K562 (cell line): ENCODE results near the gene SPATC1L. TPM values are rescaled to one million over a fixed set of nuclear protein-coding genes. Genes with fewer than 3 reads are reported as not detected.

Experiments used
- BCOR ChIP-seq: fragments of 450-650 bp; IDR thresholded peaks from 2 replicates; pipeline ENCODE4 v1.6.1; 2016
- BMI1 ChIP-seq: fragments of 150-350 bp; IDR thresholded peaks from 2 replicates; pipeline ENCODE4 v1.6.1; 2014; ENCODE audit warnings: low read length
- EGR1 ChIP-seq: fragments of 450-650 bp; conservative IDR thresholded peaks from 2 replicates; pipeline ENCODE4 v1.6.1; 2017; ENCODE audit warnings: mild to moderate bottlenecking
- FOXP1 ChIP-seq: sonication (generic); formaldehyde crosslinking; IDR thresholded peaks from 2 replicates; pipeline ENCODE4 v1.8.0; 2022; ENCODE audit warnings: mild to moderate bottlenecking, missing genetic modification reagents
- HOXB6 ChIP-seq: fragments of 250-450 bp; sonication (Bioruptor Pico); IDR thresholded peaks from 2 replicates; pipeline ENCODE4 v1.5.1; 2022; ENCODE audit warnings: mild to moderate bottlenecking, borderline replicate concordance
- MAFF ChIP-seq: IDR thresholded peaks from 2 replicates; pipeline ENCODE4 v1.6.1; 2012; ENCODE audit warnings: low read length, improper control_type of control experiment
- SMARCB1 ChIP-seq: IDR thresholded peaks from 2 replicates; pipeline ENCODE4 v1.6.1; 2011; ENCODE audit warnings: improper control_type of control experiment, low read depth; ENCODE audit not compliant: insufficient read length
- SRF ChIP-seq, 2 experiments: fragments of 250-450, 450-650 bp in 1 of 2; sonication (Bioruptor Pico) in 1 of 2; sonication (generic) in 1 of 2; formaldehyde crosslinking; IDR thresholded peaks; 2 replicates each; pipeline versions ENCODE4 v1.5.0 to v1.5.1; 2020 to 2022; ENCODE audit warnings: mild to moderate bottlenecking in 1 of 2, missing genetic modification reagents in 1 of 2
- ZKSCAN1 ChIP-seq: fragments of 150-350 bp; IDR thresholded peaks from 2 replicates; pipeline ENCODE4 v1.6.1; 2016; ENCODE audit warnings: low read depth, low read length
- ZNF23 ChIP-seq: fragments of 250-450 bp; sonication (Bioruptor Pico); IDR thresholded peaks from 2 replicates; pipeline ENCODE4 v1.4.0; 2020; ENCODE audit warnings: mild to moderate bottlenecking
- ZNF3 ChIP-seq: fragments of 250-450 bp; sonication (Bioruptor Pico); IDR thresholded peaks from 2 replicates; pipeline ENCODE4 v1.5.0; 2021; ENCODE audit warnings: mild to moderate bottlenecking, moderate library complexity
- polyA plus RNA-seq, 8 experiments: library from polyadenylated mRNA; depleted of rRNA in 4 of 8; stranded (reverse) in 5 of 8; unstranded in 3 of 8; fragments of >200 nt; fragmentation: Nextera tagmentation in 2 of 8; fragmentation: Illumina TruSeq in 1 of 8; extraction: Ambion mirVana in 2 of 8; extraction: Trizol in 1 of 8; gene quantifications; 2 replicates each; pipeline versions ENCODE4 v1.2.1 to v1.2.3, GENCODE V29; 2011 to 2014; ENCODE audit warnings: inconsistent platforms in 1 of 8, missing spikeins in 1 of 8
- total RNA-seq, 7 experiments: library from RNA; depleted of rRNA in 6 of 7; stranded (reverse); fragments of >200 nt in 6 of 7; fragmentation: Illumina TruSeq in 2 of 7; extraction: Trizol in 2 of 7; gene quantifications; 2 replicates each; pipeline versions ENCODE4 v1.2.1 to v1.2.3, GENCODE V29; 2011 to 2021; ENCODE audit warnings: low replicate concordance in 1 of 7
- TF ChIP-seq, protein P1 (sequence below): fragments of 450-650 bp; conservative IDR thresholded peaks from 2 replicates; pipeline ENCODE4 v1.6.1; 2016; ENCODE audit warnings: missing genetic modification characterization, low read depth, mild to moderate bottlenecking, missing compliant biosample characterization, moderate library complexity
- TF ChIP-seq, protein P2 (sequence below): fragments of 250-450 bp; sonication (Bioruptor Pico); IDR thresholded peaks from 2 replicates; pipeline ENCODE4 v1.8.0; 2022; ENCODE audit warnings: moderate library complexity, mild to moderate bottlenecking, inconsistent platforms
- TF ChIP-seq, protein P3 (sequence below): fragments of 250-450 bp; sonication (Bioruptor Pico); IDR thresholded peaks from 2 replicates; pipeline ENCODE4 v1.8.0; 2021; ENCODE audit warnings: moderate library complexity, mild to moderate bottlenecking, inconsistent platforms
- TF ChIP-seq, protein P4 (sequence below), 2 experiments: IDR thresholded peaks; 2 replicates each; pipeline ENCODE4 v1.6.1; 2012; ENCODE audit warnings: improper control_type of control experiment in 2 of 2, low read depth in 2 of 2, low read length in 2 of 2, borderline replicate concordance in 1 of 2
- TF ChIP-seq, protein P5 (sequence below): sonication (generic); formaldehyde crosslinking; IDR thresholded peaks from 2 replicates; pipeline ENCODE4 v1.8.1; 2023; ENCODE audit warnings: mild to moderate bottlenecking, missing genetic modification reagents
- TF ChIP-seq, protein P6 (sequence below), 2 experiments: fragments of 450-650 bp in 1 of 2; sonication (generic) in 1 of 2; formaldehyde crosslinking in 1 of 2; IDR thresholded peaks in 1 of 2; conservative IDR thresholded peaks in 1 of 2; 2 replicates each; pipeline versions ENCODE4 v1.6.1 to v1.8.1; 2016 to 2023; ENCODE audit warnings: mild to moderate bottlenecking in 2 of 2, moderate library complexity in 2 of 2, inconsistent platforms in 1 of 2, missing genetic modification reagents in 1 of 2

Gene SPATC1L
- total and polyA plus RNA-seq, 9 of the 15 experiments (the other 6 are each of a cell fraction or from before 2014, with no cell fraction given), result 0.14 to 121 (median 34.0) TPM; not detected in 1

DNA sequence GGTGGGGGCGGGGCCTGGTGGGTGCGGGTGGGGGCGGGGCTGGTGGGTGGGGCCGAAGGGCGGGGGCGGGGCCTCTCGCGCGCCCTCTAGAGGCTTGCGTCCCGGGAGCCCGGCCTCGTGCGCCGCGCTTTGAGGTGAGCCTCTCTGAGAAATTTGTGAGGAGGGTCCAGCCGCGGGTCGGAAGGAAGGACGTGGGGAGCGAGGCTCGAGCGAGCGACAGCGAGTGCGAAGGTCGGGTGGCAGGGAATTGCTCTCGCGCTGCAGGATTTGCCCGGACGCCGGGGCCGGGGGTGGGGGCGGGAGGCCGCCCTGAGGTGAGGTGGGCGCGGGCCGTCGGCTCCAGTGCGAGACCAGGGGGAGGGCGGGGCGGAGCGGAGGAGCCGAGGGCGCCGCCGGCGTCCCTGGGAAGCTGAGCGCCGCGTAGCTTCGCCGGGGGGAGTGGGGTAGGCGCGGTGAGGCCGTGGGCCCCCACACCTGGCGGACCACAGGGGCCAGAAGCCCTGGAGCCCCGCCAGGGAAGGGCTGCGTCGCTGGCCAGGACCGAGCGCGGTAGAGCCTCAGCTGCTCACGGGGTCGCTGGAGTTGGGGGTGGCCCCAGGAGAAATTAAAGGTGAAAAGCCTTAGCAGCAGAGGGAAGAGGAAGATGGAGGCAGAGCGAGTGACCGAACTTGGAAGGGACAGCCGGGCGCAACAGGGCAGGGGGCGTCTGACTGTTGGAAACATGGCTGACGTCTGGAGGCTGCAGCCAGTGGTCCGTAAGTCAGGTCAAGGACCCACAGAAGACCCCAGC is 45.1 kb upstream of the SPATC1L start (continued):
- TF ChIP-seq, protein P1, sequence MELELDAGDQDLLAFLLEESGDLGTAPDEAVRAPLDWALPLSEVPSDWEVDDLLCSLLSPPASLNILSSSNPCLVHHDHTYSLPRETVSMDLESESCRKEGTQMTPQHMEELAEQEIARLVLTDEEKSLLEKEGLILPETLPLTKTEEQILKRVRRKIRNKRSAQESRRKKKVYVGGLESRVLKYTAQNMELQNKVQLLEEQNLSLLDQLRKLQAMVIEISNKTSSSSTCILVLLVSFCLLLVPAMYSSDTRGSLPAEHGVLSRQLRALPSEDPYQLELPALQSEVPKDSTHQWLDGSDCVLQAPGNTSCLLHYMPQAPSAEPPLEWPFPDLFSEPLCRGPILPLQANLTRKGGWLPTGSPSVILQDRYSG (tag), result no peak
- TF ChIP-seq ZNF23 (no peak), SRF (CRISPR knock-in tag; IDR thresholded peaks at IDR 0.05) (no peak), BCOR (0 out of 2 replicates have a peak, but pooled peaks have one; percentile 26), SMARCB1 (no peak), BMI1 (no peak), FOXP1 (CRISPR knock-in tag) (no peak; the same call in 1 of the 2 replicates), HOXB6 (no peak), ZKSCAN1 (no peak), MAFF (no peak), EGR1 (peak; percentile 79), ZNF3 (no peak)
- TF ChIP-seq, protein P2, sequence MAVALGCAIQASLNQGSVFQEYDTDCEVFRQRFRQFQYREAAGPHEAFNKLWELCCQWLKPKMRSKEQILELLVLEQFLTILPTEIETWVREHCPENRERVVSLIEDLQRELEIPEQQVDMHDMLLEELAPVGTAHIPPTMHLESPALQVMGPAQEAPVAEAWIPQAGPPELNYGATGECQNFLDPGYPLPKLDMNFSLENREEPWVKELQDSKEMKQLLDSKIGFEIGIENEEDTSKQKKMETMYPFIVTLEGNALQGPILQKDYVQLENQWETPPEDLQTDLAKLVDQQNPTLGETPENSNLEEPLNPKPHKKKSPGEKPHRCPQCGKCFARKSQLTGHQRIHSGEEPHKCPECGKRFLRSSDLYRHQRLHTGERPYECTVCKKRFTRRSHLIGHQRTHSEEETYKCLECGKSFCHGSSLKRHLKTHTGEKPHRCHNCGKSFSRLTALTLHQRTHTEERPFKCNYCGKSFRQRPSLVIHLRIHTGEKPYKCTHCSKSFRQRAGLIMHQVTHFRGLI, result no peak
- TF ChIP-seq, protein P3, sequence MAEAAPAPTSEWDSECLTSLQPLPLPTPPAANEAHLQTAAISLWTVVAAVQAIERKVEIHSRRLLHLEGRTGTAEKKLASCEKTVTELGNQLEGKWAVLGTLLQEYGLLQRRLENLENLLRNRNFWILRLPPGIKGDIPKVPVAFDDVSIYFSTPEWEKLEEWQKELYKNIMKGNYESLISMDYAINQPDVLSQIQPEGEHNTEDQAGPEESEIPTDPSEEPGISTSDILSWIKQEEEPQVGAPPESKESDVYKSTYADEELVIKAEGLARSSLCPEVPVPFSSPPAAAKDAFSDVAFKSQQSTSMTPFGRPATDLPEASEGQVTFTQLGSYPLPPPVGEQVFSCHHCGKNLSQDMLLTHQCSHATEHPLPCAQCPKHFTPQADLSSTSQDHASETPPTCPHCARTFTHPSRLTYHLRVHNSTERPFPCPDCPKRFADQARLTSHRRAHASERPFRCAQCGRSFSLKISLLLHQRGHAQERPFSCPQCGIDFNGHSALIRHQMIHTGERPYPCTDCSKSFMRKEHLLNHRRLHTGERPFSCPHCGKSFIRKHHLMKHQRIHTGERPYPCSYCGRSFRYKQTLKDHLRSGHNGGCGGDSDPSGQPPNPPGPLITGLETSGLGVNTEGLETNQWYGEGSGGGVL (CRISPR knock-in tag), result no peak
- TF ChIP-seq, protein P4, sequence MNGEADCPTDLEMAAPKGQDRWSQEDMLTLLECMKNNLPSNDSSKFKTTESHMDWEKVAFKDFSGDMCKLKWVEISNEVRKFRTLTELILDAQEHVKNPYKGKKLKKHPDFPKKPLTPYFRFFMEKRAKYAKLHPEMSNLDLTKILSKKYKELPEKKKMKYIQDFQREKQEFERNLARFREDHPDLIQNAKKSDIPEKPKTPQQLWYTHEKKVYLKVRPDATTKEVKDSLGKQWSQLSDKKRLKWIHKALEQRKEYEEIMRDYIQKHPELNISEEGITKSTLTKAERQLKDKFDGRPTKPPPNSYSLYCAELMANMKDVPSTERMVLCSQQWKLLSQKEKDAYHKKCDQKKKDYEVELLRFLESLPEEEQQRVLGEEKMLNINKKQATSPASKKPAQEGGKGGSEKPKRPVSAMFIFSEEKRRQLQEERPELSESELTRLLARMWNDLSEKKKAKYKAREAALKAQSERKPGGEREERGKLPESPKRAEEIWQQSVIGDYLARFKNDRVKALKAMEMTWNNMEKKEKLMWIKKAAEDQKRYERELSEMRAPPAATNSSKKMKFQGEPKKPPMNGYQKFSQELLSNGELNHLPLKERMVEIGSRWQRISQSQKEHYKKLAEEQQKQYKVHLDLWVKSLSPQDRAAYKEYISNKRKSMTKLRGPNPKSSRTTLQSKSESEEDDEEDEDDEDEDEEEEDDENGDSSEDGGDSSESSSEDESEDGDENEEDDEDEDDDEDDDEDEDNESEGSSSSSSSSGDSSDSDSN (IDR thresholded peaks at IDR 0.05; ENCODE audit: borderline replicate concordance in 1 of 2, low read depth in 2 of 2, low read length in 2 of 2), result no peak
- TF ChIP-seq, protein P5, sequence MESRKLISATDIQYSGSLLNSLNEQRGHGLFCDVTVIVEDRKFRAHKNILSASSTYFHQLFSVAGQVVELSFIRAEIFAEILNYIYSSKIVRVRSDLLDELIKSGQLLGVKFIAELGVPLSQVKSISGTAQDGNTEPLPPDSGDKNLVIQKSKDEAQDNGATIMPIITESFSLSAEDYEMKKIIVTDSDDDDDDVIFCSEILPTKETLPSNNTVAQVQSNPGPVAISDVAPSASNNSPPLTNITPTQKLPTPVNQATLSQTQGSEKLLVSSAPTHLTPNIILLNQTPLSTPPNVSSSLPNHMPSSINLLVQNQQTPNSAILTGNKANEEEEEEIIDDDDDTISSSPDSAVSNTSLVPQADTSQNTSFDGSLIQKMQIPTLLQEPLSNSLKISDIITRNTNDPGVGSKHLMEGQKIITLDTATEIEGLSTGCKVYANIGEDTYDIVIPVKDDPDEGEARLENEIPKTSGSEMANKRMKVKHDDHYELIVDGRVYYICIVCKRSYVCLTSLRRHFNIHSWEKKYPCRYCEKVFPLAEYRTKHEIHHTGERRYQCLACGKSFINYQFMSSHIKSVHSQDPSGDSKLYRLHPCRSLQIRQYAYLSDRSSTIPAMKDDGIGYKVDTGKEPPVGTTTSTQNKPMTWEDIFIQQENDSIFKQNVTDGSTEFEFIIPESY (CRISPR knock-in tag), result no peak
- TF ChIP-seq, protein P6, sequence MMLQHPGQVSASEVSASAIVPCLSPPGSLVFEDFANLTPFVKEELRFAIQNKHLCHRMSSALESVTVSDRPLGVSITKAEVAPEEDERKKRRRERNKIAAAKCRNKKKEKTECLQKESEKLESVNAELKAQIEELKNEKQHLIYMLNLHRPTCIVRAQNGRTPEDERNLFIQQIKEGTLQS (IDR thresholded peaks at IDR 0.05), result no peak
- TF ChIP-seq, protein P6 (CRISPR knock-in tag; conservative IDR thresholded peaks at IDR 0.05), result no peak
